Measurements from ENCODE around the gene ATF2.

The ATF2 gene

GRCh38 chr2:175136334-175137215, 31.4 kb downstream of the ATF2 start:
- no peak for DNase-seq (ENCODE audit: low spot score)
- H3K27ac ChIP-seq, result no peak overlapping the region
- CTCF ChIA-PET, result no interaction called here
- POLR2A ChIA-PET (ENCODE audit: low non-redundant PET), result no interaction called here
- TF ChIP-seq, protein P1, sequence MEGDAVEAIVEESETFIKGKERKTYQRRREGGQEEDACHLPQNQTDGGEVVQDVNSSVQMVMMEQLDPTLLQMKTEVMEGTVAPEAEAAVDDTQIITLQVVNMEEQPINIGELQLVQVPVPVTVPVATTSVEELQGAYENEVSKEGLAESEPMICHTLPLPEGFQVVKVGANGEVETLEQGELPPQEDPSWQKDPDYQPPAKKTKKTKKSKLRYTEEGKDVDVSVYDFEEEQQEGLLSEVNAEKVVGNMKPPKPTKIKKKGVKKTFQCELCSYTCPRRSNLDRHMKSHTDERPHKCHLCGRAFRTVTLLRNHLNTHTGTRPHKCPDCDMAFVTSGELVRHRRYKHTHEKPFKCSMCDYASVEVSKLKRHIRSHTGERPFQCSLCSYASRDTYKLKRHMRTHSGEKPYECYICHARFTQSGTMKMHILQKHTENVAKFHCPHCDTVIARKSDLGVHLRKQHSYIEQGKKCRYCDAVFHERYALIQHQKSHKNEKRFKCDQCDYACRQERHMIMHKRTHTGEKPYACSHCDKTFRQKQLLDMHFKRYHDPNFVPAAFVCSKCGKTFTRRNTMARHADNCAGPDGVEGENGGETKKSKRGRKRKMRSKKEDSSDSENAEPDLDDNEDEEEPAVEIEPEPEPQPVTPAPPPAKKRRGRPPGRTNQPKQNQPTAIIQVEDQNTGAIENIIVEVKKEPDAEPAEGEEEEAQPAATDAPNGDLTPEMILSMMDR (conservative IDR thresholded peaks at IDR 0.05; ENCODE audit: low read depth), result no peak

GRCh38 chr2:175135862-175136261, 32.1 kb downstream of the ATF2 start:
- TF ChIP-seq, protein P1 (conservative IDR thresholded peaks at IDR 0.05; ENCODE audit: low read depth), result no peak
- ChIA-PET POLR2A (ENCODE audit: low non-redundant PET) (no interaction called here), CTCF (no interaction called here)

DNA sequence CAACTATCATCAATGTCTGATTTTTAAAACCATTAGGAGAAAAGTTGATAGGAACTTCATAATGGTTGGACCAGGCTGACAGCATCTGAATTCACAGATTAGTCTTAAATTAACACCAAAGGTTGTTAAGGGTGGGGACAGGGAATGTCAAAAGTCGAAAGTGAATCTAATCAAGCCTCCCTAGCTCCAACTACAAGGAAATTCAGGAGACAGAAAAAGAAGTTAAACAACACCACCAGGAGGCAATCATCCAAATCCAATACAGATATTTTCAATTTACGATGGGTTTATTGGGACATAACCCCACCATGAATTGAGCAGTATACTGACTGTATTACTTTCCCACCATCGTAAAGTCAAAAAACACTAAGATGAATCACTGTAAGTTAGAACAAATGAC, 32.8 kb downstream of the ATF2 start:
- ChIA-PET CTCF (no interaction called here), POLR2A (ENCODE audit: low non-redundant PET) (no interaction called here)
- TF ChIP-seq, protein P1 (conservative IDR thresholded peaks at IDR 0.05; ENCODE audit: low read depth), result no peak
- H3K27ac ChIP-seq, result no peak overlapping the region
- DNase-seq (ENCODE audit: low spot score), result no peak

More at GRCh38 chr2:175135862-175136261, 32.1 kb downstream of the ATF2 start:
- no peak overlapping the region for H3K27ac ChIP-seq
- DNase-seq (ENCODE audit: low spot score), result no peak

GRCh38 chr2:175131252-175131651, 36.8 kb downstream of the ATF2 start:
- no peak overlapping the region for H3K27ac ChIP-seq
- DNase-seq (ENCODE audit: low spot score), result no peak
- ChIA-PET CTCF (interaction anchor here (0.7 kb wide), 1 partner anchor 9 kb away, joined by 3 read pairs; no protein-coding TSS in a partner anchor), POLR2A (ENCODE audit: low non-redundant PET) (no interaction called here)
- TF ChIP-seq, protein P1 (conservative IDR thresholded peaks at IDR 0.05; ENCODE audit: low read depth), result no peak

DNA sequence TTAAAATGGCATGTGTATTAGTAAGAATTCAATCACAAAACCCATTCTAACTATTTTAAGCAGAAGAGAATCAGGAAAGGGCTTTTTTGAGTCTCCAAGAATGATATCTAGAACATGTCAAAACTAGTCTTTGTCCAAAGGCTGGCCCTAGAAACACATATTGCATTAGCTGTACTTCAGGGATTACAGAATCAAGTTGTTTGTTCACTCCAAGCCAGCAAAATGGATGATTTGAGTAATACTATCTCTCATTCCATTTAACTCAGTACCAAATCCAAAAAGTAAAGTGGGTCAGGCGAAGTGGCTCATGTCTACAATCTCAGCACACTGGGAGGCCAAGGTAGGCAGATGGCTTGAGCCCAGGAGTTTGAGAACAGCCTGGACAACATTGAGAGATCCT, 41.3 kb downstream of the ATF2 start:
- POLR2A ChIA-PET (ENCODE audit: low non-redundant PET), result no interaction called here
- TF ChIP-seq, protein P1 (conservative IDR thresholded peaks at IDR 0.05; ENCODE audit: low read depth), result no peak
- CTCF ChIA-PET, result interaction anchor here (0.7 kb wide), 1 partner anchor 23 kb away, joined by 4 read pairs; no protein-coding TSS in a partner anchor
- peak overlapping the region; percentile 76 for H3K27ac ChIP-seq
- DNase-seq (ENCODE audit: low spot score), result peak; percentile 11

- no peak for DNase-seq (ENCODE audit: low spot score)
- CTCF ChIA-PET, result no interaction called here
- POLR2A ChIA-PET (ENCODE audit: low non-redundant PET), result no interaction called here
- TF ChIP-seq, protein P1 (conservative IDR thresholded peaks at IDR 0.05; ENCODE audit: low read depth), result no peak
- H3K27ac ChIP-seq, result no peak overlapping the region
Measured at GRCh38 chr2:175123254-175123653, 44.7 kb downstream of the ATF2 start.

Measured in RWPE1 (cell line).